GM12878 (cell line): ENCODE data around the gene HMGN3.

Source experiments
- EED ChIP-seq: sonication (generic); IDR thresholded peaks from 2 replicates; pipeline ENCODE4 v1.6.1; 2016; ENCODE audit warnings: antibody characterized with exemption, low read depth
- EP300 ChIP-seq, 2 experiments: fragments of 150-350 bp in 1 of 2; IDR thresholded peaks; 2 replicates each; pipeline ENCODE4 v1.6.1; 2011 to 2012; ENCODE audit warnings: low read depth in 2 of 2, low read length in 2 of 2, borderline replicate concordance in 1 of 2, improper control_type of control experiment in 1 of 2, inconsistent platforms in 1 of 2; ENCODE audit not compliant: control insufficient read depth in 1 of 2
- EZH2 ChIP-seq: IDR thresholded peaks from 2 replicates; pipeline ENCODE4 v1.6.1; 2012; ENCODE audit warnings: low read depth, mild to moderate bottlenecking, control low read depth, inconsistent platforms, low read length, borderline replicate concordance; ENCODE audit not compliant: control insufficient read depth
- HDAC6 ChIP-seq: fragments of 200-600 bp; sonication (generic); IDR thresholded peaks from one replicate; pipeline ENCODE4 v1.8.0; 2017; ENCODE audit warnings: antibody characterized with exemption; ENCODE audit not compliant: unreplicated experiment
- KDM1A ChIP-seq: fragments of 200-600 bp; sonication (generic); IDR thresholded peaks from 2 replicates; pipeline ENCODE4 v1.6.1; 2016; ENCODE audit warnings: borderline replicate concordance
- NFXL1 ChIP-seq: fragments of 450-650 bp; IDR thresholded peaks from 2 replicates; pipeline ENCODE4 v1.6.1; 2017; ENCODE audit warnings: antibody characterized with exemption, mild to moderate bottlenecking, borderline replicate concordance
- NFYA ChIP-seq: IDR thresholded peaks from 2 replicates; pipeline ENCODE4 v1.6.1; 2011; ENCODE audit warnings: low read depth, mild to moderate bottlenecking, low read length, improper control_type of control experiment, borderline replicate concordance
- POLR2AphosphoS2 ChIP-seq: IDR thresholded peaks from 2 replicates; pipeline ENCODE4 v1.6.1; 2011; ENCODE audit warnings: low read depth, mild to moderate bottlenecking, low read length, improper control_type of control experiment, moderate library complexity
- STAT1 ChIP-seq: fragments of 450-650 bp; conservative IDR thresholded peaks from 2 replicates; pipeline ENCODE4 v1.6.1; 2014; ENCODE audit warnings: antibody characterized with exemption, mild to moderate bottlenecking
- TF ChIP-seq, protein P1 (sequence below), 3 experiments: IDR thresholded peaks in 2 of 3; conservative IDR thresholded peaks in 1 of 3; 2 replicates each; pipeline ENCODE4 v1.5.1; 2011; ENCODE audit warnings: low read depth in 3 of 3, low read length in 3 of 3, mild to moderate bottlenecking in 3 of 3, control low read depth in 2 of 3, moderate library complexity in 2 of 3, inconsistent platforms in 1 of 3, mixed read lengths in 1 of 3; ENCODE audit not compliant: control insufficient read depth in 2 of 3, insufficient read depth in 1 of 3; ENCODE audit errors: extremely low read depth in 1 of 3
- TF ChIP-seq, protein P2 (sequence below): IDR thresholded peaks from 2 replicates; pipeline ENCODE4 v1.6.1; 2011; ENCODE audit warnings: low read depth, mild to moderate bottlenecking, low read length, moderate library complexity, borderline replicate concordance; ENCODE audit errors: extremely low read depth

DNA sequence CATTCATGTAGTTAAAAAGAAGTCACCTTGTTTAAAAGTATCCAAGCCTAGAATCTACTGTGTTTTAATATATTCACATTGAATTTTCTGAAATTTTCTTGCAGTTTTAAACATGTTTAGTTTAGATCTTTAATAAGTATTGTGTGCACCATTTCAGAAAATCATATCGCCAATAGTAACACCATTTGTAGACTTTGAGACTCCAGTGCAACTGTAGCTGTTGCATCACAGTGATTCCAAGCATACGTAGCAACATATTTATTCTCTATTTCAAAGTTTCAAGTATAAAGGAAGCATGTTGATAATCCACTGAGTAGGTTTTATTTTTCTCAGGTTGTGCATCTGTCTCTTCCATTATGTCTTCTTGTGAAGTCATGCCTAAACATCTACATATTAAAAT, 46.4 kb downstream of the HMGN3 start:
- no peak for TF ChIP-seq POLR2AphosphoS2
- TF ChIP-seq, protein P1, sequence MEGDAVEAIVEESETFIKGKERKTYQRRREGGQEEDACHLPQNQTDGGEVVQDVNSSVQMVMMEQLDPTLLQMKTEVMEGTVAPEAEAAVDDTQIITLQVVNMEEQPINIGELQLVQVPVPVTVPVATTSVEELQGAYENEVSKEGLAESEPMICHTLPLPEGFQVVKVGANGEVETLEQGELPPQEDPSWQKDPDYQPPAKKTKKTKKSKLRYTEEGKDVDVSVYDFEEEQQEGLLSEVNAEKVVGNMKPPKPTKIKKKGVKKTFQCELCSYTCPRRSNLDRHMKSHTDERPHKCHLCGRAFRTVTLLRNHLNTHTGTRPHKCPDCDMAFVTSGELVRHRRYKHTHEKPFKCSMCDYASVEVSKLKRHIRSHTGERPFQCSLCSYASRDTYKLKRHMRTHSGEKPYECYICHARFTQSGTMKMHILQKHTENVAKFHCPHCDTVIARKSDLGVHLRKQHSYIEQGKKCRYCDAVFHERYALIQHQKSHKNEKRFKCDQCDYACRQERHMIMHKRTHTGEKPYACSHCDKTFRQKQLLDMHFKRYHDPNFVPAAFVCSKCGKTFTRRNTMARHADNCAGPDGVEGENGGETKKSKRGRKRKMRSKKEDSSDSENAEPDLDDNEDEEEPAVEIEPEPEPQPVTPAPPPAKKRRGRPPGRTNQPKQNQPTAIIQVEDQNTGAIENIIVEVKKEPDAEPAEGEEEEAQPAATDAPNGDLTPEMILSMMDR (IDR thresholded peaks at IDR 0.05 in 2 of 3, conservative IDR thresholded peaks at IDR 0.05 in 1 of 3; ENCODE audit: control insufficient read depth in 2 of 3, extremely low read depth in 1 of 3, insufficient read depth in 1 of 3, low read depth in 3 of 3, low read length in 3 of 3), result no peak
- TF ChIP-seq NFXL1, result no peak
- TF ChIP-seq, protein P2, sequence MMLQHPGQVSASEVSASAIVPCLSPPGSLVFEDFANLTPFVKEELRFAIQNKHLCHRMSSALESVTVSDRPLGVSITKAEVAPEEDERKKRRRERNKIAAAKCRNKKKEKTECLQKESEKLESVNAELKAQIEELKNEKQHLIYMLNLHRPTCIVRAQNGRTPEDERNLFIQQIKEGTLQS, result no peak
- TF ChIP-seq EP300 (IDR thresholded peaks at IDR 0.05; ENCODE audit: borderline replicate concordance in 1 of 2, control insufficient read depth in 1 of 2, low read depth in 2 of 2, low read length in 2 of 2), result no peak
- TF ChIP-seq HDAC6, result no peak
- TF ChIP-seq EED, result no peak
- no peak for TF ChIP-seq EZH2
- no peak for TF ChIP-seq NFYA
- TF ChIP-seq KDM1A, result no peak
- TF ChIP-seq STAT1, result no peak
